HG03558 (cell line): Measurements from ENCODE around the gene PLXNB3.
"Not testable (repeated sequence)": the region's sequence is repeated elsewhere in the genome, so short reads cannot be mapped to it uniquely, and the experiment has no call there.

Source experiments
- ATAC-seq: cut with Tn5 transposase; IDR thresholded peaks from one replicate; pipeline ENCODE4 v1.9.1; 2021; ENCODE audit warnings: moderate number of reproducible peaks; ENCODE audit not compliant: unreplicated experiment; ENCODE audit errors: extremely low read depth

PLXNB3 gene

GRCh38 chrX:153749017-153749416, 15.0 kb upstream of the PLXNB3 start:
- not testable (repeated sequence) for ATAC-seq

GRCh38 chrX:153750127-153750774, 13.8 kb upstream of the PLXNB3 start:
- ATAC-seq: no peak

- ATAC-seq: no peak
Observed at GRCh38 chrX:153755136-153755535, 8.9 kb upstream of the PLXNB3 start.

- no peak for ATAC-seq
Observed at GRCh38 chrX:153761863-153762262, 2.2 kb upstream of the PLXNB3 start.

- no peak for ATAC-seq
Observed at GRCh38 chrX:153762626-153763173, 1.3 kb upstream of the PLXNB3 start.

- ATAC-seq: no peak
Observed at GRCh38 chrX:153763298-153763932, 634 bp upstream of the PLXNB3 start.

- no peak for ATAC-seq
Observed at GRCh38 chrX:153764786-153765137, 713 bp downstream of the PLXNB3 start.

- no peak for ATAC-seq
Observed at GRCh38 chrX:153765138-153766079, 1.4 kb downstream of the PLXNB3 start.

GRCh38 chrX:153766098-153766817, 2.2 kb downstream of the PLXNB3 start:
- no peak for ATAC-seq

GRCh38 chrX:153766871-153767673, 3.0 kb downstream of the PLXNB3 start:
- ATAC-seq: no peak

- ATAC-seq: no peak
Observed at GRCh38 chrX:153767674-153768055, 3.6 kb downstream of the PLXNB3 start.

GRCh38 chrX:153768311-153769157, 4.5 kb downstream of the PLXNB3 start:
- no peak for ATAC-seq

GRCh38 chrX:153769158-153769864, 5.3 kb downstream of the PLXNB3 start:
- ATAC-seq: no peak

- ATAC-seq: no peak
Observed at GRCh38 chrX:153769865-153770600, 6.0 kb downstream of the PLXNB3 start.

- ATAC-seq: no peak
Observed at GRCh38 chrX:153770601-153771414, 6.8 kb downstream of the PLXNB3 start.
